ENCODE results near the gene PDGFB. TPM values are rescaled to one million over a fixed set of nuclear protein-coding genes. Genes with fewer than 3 reads are reported as not detected.

PDGFB gene
- total and polyA plus RNA-seq, 7 donors: 5.2 to 16.4 (median 10.1) TPM

- Histone ChIP-seq H3K4me3 (no peak overlapping the region), H3K9me3 (no peaks in the 10 kb centered on the region), H3K27ac (no peak overlapping the region), H3K36me3 (ENCODE audit: insufficient read depth in 1 of 2, low read depth in 1 of 2) (no peaks in the 10 kb centered on the region), H3K4me1 (peaks cover 7% of the 10 kb centered on the region), H3K27me3 (ENCODE audit: insufficient read depth in 3 of 3, low read length in 2 of 3) (no peaks in the 10 kb centered on the region)
- DNase-seq: no peak
- 73 to 79% (median 75%) methylated on average over 11 of the region's 11 CpGs for WGBS, 3 donors
- ATAC-seq: peak in 1 of 4 donors; percentile 26
- intact Hi-C loops (cut with DNase I): no loop called here
- TF ChIP-seq, protein P1, sequence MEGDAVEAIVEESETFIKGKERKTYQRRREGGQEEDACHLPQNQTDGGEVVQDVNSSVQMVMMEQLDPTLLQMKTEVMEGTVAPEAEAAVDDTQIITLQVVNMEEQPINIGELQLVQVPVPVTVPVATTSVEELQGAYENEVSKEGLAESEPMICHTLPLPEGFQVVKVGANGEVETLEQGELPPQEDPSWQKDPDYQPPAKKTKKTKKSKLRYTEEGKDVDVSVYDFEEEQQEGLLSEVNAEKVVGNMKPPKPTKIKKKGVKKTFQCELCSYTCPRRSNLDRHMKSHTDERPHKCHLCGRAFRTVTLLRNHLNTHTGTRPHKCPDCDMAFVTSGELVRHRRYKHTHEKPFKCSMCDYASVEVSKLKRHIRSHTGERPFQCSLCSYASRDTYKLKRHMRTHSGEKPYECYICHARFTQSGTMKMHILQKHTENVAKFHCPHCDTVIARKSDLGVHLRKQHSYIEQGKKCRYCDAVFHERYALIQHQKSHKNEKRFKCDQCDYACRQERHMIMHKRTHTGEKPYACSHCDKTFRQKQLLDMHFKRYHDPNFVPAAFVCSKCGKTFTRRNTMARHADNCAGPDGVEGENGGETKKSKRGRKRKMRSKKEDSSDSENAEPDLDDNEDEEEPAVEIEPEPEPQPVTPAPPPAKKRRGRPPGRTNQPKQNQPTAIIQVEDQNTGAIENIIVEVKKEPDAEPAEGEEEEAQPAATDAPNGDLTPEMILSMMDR (IDR thresholded peaks at IDR 0.05): no peak
Observed at GRCh38 chr22:39269095-39269790, 24.5 kb upstream of the PDGFB start.

- H3K4me3 ChIP-seq: no peak overlapping the region
- TF ChIP-seq, protein P1 (IDR thresholded peaks at IDR 0.05): no peak
- peaks cover 7% of the 10 kb centered on the region for H3K4me1 ChIP-seq
- intact Hi-C loops (cut with DNase I): no loop called here
- ATAC-seq: peak in 2 of 4 donors; percentile 44 to 49
- H3K36me3 ChIP-seq (ENCODE audit: insufficient read depth in 1 of 2, low read depth in 1 of 2): no peaks in the 10 kb centered on the region
- no peak overlapping the region for H3K27ac ChIP-seq
- no peaks in the 10 kb centered on the region for H3K27me3 ChIP-seq (ENCODE audit: insufficient read depth in 3 of 3, low read length in 2 of 3)
- no peaks in the 10 kb centered on the region for H3K9me3 ChIP-seq
- DNase-seq: no peak
- 38 to 55% (median 40%) methylated on average over 7 of the region's 7 CpGs for WGBS, 3 donors
Observed at GRCh38 chr22:39268645-39269044, 23.9 kb upstream of the PDGFB start.

DNA sequence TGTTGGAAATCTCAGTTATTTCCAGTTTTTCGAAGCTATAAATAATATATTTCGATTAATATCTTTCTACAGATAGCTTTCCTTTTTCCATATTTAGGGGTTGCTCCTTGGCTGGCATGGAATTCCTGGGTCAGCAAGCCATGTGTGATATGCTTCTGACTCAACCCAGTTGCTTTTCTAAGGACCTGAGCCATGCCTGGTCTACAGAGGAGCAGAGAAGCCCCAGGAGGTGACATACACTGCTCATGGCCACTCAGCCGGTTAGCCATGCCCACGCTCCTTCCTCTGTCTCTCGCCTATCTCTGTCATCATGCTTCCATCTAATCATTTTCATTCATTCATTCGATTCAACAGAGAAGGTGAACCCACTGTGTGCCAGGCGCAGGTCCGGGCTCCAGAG, 23.2 kb upstream of the PDGFB start:
- H3K27ac ChIP-seq: peak overlapping the region; percentile 7
- DNase-seq (no peak), ATAC-seq (peak in 1 of 4 donors; percentile 49)
- H3K36me3 ChIP-seq (ENCODE audit: insufficient read depth in 1 of 2, low read depth in 1 of 2): no peaks in the 10 kb centered on the region
- no peaks in the 10 kb centered on the region for H3K9me3 ChIP-seq
- TF ChIP-seq, protein P1 (IDR thresholded peaks at IDR 0.05): no peak
- no peaks in the 10 kb centered on the region for H3K27me3 ChIP-seq (ENCODE audit: insufficient read depth in 3 of 3, low read length in 2 of 3)
- H3K4me3 ChIP-seq: no peak overlapping the region
- WGBS, 3 donors: 89 to 96% (median 93%) methylated on average over 8 of the region's 8 CpGs
- intact Hi-C loops (cut with DNase I): no loop called here
- peaks cover 7% of the 10 kb centered on the region for H3K4me1 ChIP-seq

DNA sequence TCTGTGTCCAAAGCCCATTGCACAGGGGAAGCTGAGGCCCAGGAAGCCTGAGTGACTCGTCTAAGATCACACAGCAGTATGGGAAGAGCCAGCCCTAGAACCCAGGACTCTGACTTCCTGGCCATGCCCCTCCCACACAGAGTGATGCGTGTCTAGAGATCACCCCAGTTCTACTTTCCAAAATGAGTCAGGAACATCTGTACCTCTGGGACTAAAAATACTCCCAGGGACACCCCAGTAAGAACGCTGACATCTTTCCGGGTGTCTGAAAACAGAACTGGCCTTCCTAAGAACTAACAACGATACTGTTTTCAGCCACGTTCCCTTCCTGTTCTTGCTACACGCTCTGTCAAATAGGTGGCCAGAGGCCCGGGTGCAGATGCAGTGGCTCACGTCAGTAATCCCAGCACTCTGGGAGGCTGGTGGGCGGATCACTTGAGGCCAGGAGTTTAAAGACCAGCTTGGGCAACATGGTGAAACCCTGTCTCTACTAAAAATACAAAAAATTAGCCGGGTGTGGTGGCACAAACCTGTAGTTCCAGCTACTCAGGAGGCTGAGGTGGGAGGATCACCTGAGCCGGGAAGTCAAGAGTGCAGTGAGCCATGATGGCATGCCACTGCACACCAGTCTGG, 21.7 kb upstream of the PDGFB start:
- intact Hi-C loops (cut with DNase I): no loop called here
- TF ChIP-seq, protein P1 (IDR thresholded peaks at IDR 0.05): no peak

More for the DNA sequence above, 21.7 kb upstream of the PDGFB start:
- Histone ChIP-seq H3K27ac (peak overlapping the region; percentile 41), H3K36me3 (ENCODE audit: insufficient read depth in 1 of 2, low read depth in 1 of 2) (no peaks in the 10 kb centered on the region), H3K4me1 (peaks cover 7% of the 10 kb centered on the region), H3K4me3 (no peak overlapping the region), H3K9me3 (no peaks in the 10 kb centered on the region), H3K27me3 (ENCODE audit: insufficient read depth in 3 of 3, low read length in 2 of 3) (no peaks in the 10 kb centered on the region)
- DNase-seq (no peak), ATAC-seq (peak in 2 of 4 donors; percentile 10 to 19)
- WGBS, 3 donors: 55 to 61% (median 60%) methylated on average over 12 of the region's 12 CpGs

Measured in psoas muscle (tissue), 8 donors.